GM19372 (cell line): Measurements from ENCODE around the gene GPR61.

Source experiments
- ATAC-seq: cut with Tn5 transposase; IDR thresholded peaks from one replicate; pipeline ENCODE4 v1.9.1; 2021; ENCODE audit warnings: mild to moderate bottlenecking, low read depth, moderate library complexity; ENCODE audit not compliant: unreplicated experiment

Gene GPR61

DNA sequence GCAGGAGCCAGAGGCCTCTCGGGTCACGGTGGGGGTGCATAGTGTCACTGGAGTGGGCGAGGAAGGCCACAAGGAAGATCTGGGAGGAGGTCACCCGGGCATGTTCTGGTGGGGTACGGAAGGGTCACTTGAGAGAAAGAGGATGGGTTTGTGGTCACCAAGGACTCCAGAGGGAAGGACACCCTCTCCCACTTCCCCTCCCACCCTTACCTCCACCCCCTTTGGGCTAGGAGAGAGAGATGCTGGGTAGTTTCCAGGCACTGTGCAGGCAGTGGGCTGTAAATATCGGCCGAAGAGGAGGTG lies 30.8 kb upstream of the GPR61 start:
- ATAC-seq: no peak

- peak; percentile 59 for ATAC-seq
Observed at GRCh38 chr1:109509176-109510134, 30.2 kb upstream of the GPR61 start, which contains the start of gene AMIGO1. TSS of gene AMIGO1 (minus strand) at chr1:109509727. CDS start at chr1:109508912, 815 bp downstream.

DNA sequence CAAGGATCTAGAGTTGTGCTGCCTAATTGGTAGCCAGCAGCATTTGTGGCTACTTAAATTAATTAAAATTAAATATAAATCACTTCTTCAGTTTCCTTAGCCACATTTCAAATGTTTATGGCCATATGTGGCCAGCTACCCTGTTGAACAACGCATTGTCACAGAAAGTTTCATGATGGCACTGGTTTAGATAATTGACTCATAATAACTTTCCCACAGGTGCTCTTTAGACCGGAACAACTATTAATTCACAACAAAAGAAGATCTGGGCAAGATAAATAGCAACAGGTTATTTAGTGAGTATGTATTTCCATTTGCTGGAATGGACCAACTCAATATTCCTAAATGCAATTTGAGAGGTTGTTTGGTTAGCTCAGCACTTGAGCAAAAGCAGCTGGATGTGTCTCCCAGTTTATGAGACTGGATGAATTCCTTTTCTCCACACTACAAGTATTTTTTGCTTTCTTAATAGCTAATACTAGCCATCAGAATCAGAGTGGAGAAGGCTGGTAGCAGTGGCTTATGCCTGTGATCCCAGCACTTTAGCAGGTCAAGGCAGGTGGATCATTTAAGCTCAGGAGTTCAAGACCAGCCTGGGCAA lies 26.5 kb upstream of the GPR61 start:
- no peak for ATAC-seq

DNA sequence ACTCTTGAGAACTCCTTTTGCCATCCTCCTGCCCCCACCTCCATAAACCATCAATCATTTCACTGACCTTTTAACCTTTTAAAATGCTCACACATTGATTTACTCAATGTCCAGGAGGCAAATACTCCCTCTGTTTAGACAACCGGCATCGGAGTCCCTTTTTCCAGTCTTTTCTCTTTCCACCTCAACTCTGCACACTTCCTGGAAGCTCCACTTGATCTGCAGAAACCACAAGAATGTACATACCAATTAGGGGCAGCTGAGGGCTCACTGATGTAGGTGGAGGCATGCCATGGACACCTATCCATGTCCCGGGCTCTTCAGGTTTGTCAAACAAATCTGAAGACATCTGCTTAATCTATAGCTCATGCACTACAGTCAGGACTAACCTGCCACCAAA lies 24.8 kb upstream of the GPR61 start:
- no peak for ATAC-seq

- ATAC-seq: no peak
Observed at GRCh38 chr1:109516872-109517271, 22.8 kb upstream of the GPR61 start.

- no peak for ATAC-seq
Observed at GRCh38 chr1:109517337-109517736, 22.3 kb upstream of the GPR61 start.

- ATAC-seq: no peak
Observed at GRCh38 chr1:109521002-109521951, 18.4 kb upstream of the GPR61 start.

GRCh38 chr1:109522026-109522425 lies 17.6 kb upstream of the GPR61 start:
- ATAC-seq: no peak

- ATAC-seq: no peak
Observed at GRCh38 chr1:109523706-109524105, 16.0 kb upstream of the GPR61 start.

DNA sequence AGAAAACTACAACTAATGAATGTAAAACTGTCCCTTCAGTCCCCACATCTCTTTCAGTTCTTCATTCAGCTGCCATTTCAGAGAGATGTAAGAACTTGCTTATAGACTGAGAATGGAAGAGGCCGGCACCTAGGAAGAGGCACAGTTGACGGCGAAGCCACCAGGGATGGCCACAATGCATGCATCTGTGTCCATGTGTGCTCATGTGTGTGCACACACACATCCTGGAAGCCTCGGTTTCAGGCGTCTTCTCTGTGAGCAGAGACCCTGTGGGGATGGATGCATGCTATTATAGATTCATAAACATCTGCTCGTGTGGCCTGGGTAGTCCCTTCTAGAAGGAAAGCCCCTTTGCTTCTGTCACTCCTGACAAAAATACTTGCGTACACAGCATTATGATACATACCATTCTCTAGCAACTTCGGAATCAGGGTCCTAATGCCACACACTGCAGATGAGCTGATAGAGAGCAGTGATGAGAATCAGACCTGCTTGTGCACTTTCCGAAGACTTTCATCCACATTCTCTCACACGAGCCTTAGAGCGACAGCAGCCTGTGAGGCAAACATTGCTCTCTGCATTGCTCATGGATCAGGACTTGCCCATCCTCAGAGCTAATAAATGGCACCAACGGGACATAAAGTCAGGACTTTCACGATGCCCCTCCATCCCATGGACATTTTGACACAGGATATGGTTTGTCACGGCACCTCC lies 12.4 kb upstream of the GPR61 start:
- peak; percentile 87 for ATAC-seq

GRCh38 chr1:109527846-109528695 lies 11.6 kb upstream of the GPR61 start:
- no peak for ATAC-seq

- no peak for ATAC-seq
Observed at GRCh38 chr1:109528712-109529111, 11.0 kb upstream of the GPR61 start.

- no peak for ATAC-seq
Observed at GRCh38 chr1:109529881-109530456, 9.7 kb upstream of the GPR61 start.

- ATAC-seq: no peak
Observed at GRCh38 chr1:109530457-109531087, 9.1 kb upstream of the GPR61 start.

GRCh38 chr1:109531380-109531779 lies 8.3 kb upstream of the GPR61 start:
- no peak for ATAC-seq

- no peak for ATAC-seq
Observed at GRCh38 chr1:109531826-109532364, 7.8 kb upstream of the GPR61 start.

DNA sequence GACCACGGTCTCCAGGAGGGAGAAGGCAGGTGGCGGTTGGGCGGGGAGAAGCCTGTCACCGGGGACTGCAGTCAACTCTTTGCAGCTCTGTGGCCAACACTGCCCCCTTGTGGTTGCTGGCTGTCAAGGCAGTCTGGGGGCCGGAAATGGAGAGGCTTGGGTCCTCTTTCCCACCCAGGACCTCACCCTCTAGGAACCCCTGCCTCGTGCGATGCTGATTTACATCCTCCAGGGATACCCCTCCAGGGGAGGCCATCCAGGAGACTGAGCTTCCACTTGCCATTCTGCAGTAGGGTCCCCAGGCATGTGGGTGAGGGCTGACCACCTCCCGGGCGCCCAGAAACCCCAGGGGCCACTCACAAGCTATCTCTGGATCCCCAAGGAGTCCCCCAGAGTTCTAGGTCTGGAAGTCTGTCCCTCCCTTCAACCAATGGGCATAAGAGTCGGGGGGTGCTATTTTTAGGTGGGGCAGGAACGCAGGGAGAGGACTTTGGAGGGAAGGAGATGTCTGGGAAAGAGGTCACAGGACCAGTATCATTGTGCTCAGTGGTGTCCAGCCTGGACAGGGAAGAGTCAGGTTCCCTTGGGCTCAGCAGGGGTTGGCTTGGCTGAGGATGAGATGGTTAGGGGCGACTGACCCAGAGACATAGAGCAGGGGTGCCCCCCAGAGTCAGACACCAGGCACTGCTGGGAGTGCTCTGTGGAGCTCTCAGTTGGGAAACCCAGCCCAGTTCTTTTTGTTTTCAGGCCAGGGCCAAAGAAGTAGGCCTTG lies 7.1 kb upstream of the GPR61 start:
- peak; percentile 93 for ATAC-seq
